HepG2 (cell line): ENCODE results near the gene TMEM178A. TPM values are rescaled to one million over a fixed set of nuclear protein-coding genes. Genes with fewer than 3 reads are reported as not detected.

Source experiments
- ATAC-seq: fragments of 200-7000 bp; cut with Tn5 transposase; 3 replicates; pipeline ENCODE4 v1.9.1; 2020; ENCODE audit warnings: mild to moderate bottlenecking, moderate library complexity
- BruUV-seq: library from RNA; stranded (reverse); fragments of 400-500 nt; replicated peaks from 2 replicates; lab custom pipeline; 2021; lab: Mats Ljungman, UMichigan
- CTCF ChIA-PET: fragments of 300-600 bp; formaldehyde crosslinking; extraction: SDS; loops from one replicate; lab custom pipeline; 2021; ENCODE audit warnings: low total read pairs, inconsistent platforms, low intra/inter-chr PET ratio; lab: Yijun Ruan, JAX
- POLR2A ChIA-PET: fragments of 350-600 bp; sonication (Branson Sonifier 250); formaldehyde crosslinking; loops from one replicate; lab custom pipeline; 2020; ENCODE audit warnings: antibody characterized with exemption, inconsistent platforms; lab: Yijun Ruan, JAX
- DNase-seq: peaks from one replicate; pipeline ENCODE4 v3.0.0-alpha.2; 2015; ENCODE audit warnings: low spot score
- FAIRE-seq: peaks from 3 replicates; lab custom pipeline; 2011; peaks lifted over from hg19 to GRCh38; lab: Jason Lieb, UNC
- H2AFZ ChIP-seq: one replicate; pipeline ENCODE4 v1.6.1; 2011; ENCODE audit warnings: low read length, inconsistent platforms
- H3K27ac ChIP-seq: fragments of 300-600 bp; 3 replicates; pipeline ENCODE4 v1.8.0; 2011; ENCODE audit warnings: mixed run types, mild to moderate bottlenecking, mixed read lengths, low read length, inconsistent platforms; ENCODE audit not compliant: insufficient read depth; ENCODE audit errors: extremely low read length
- H3K27me3 ChIP-seq, 2 experiments: fragments of 200-600 bp in 1 of 2; 2 replicates in 1 of 2; 3 replicates in 1 of 2; pipeline versions ENCODE4 v1.6.0 to v1.8.0; 2011; ENCODE audit warnings: low read length in 2 of 2, mild to moderate bottlenecking in 2 of 2, moderate library complexity in 2 of 2, inconsistent platforms in 1 of 2; ENCODE audit not compliant: insufficient read depth in 2 of 2, control insufficient read depth in 1 of 2
- H3K36me3 ChIP-seq, 2 experiments: fragments of 200-600 bp in 1 of 2; replicated peaks in 1 of 2; 2 replicates in 1 of 2; 3 replicates in 1 of 2; pipeline versions ENCODE4 v1.5.1 to v1.8.0; 2011; ENCODE audit warnings: low read length in 2 of 2, inconsistent platforms in 1 of 2; ENCODE audit not compliant: insufficient read depth in 2 of 2, control insufficient read depth in 1 of 2
- H3K4me1 ChIP-seq: 2 replicates; pipeline ENCODE4 v1.5.1; 2012; ENCODE audit warnings: low read length, inconsistent platforms; ENCODE audit not compliant: insufficient read depth
- H3K4me2 ChIP-seq: 2 replicates; pipeline ENCODE4 v1.6.0; 2011; ENCODE audit warnings: low read depth, low read length, inconsistent platforms
- H3K4me3 ChIP-seq, 3 experiments: fragments of 200-600 bp in 1 of 3; sonication (generic), shearing (Covaris generic) in 1 of 3; replicated peaks in 1 of 3; 2 replicates each; pipeline ENCODE4 v1.5.1; 2011 to 2016; ENCODE audit warnings: low read length in 3 of 3, inconsistent platforms in 2 of 3, low read depth in 2 of 3, mild to moderate bottlenecking in 2 of 3, control low read depth in 1 of 3, mixed read lengths in 1 of 3; ENCODE audit not compliant: insufficient read depth in 1 of 3
- H3K79me2 ChIP-seq: one replicate; pipeline ENCODE4 v1.6.1; 2011; ENCODE audit warnings: low read length, inconsistent platforms; ENCODE audit not compliant: insufficient read depth
- H3K9ac ChIP-seq: 2 replicates; pipeline ENCODE4 v1.6.0; 2011; ENCODE audit warnings: mild to moderate bottlenecking, low read depth, low read length, inconsistent platforms; ENCODE audit not compliant: insufficient read depth
- H3K9me3 ChIP-seq: 2 replicates; pipeline ENCODE4 v1.5.1; 2012; ENCODE audit warnings: mild to moderate bottlenecking, low read length
- H4K20me1 ChIP-seq: 2 replicates; pipeline ENCODE4 v1.6.0; 2011; ENCODE audit warnings: inconsistent platforms, mild to moderate bottlenecking, low read length, moderate library complexity; ENCODE audit not compliant: insufficient read depth
- ELF1 ChIP-seq: sonication (generic); formaldehyde crosslinking; IDR thresholded peaks from 2 replicates; pipeline ENCODE4 v1.4.0; 2020; ENCODE audit warnings: missing genetic modification reagents
- HNRNPK ChIP-seq: fragments of 200-400 bp; formaldehyde crosslinking; IDR thresholded peaks from 2 replicates; pipeline ENCODE4 v1.6.1; 2018; ENCODE audit warnings: low read length, low read depth, moderate library complexity, mild to moderate bottlenecking; ENCODE audit not compliant: poor library complexity, severe bottlenecking
- KDM3A ChIP-seq: IDR thresholded peaks from 2 replicates; pipeline ENCODE4 v1.6.1; 2018; ENCODE audit warnings: low read depth, missing compliant biosample characterization
- MTA3 ChIP-seq: sonication (generic); formaldehyde crosslinking; IDR thresholded peaks from 2 replicates; pipeline ENCODE4 v1.4.0; 2020; ENCODE audit warnings: missing genetic modification reagents
- NCOA2 ChIP-seq: sonication (generic); formaldehyde crosslinking; IDR thresholded peaks from 2 replicates; pipeline ENCODE4 v1.8.0; 2022; ENCODE audit warnings: inconsistent platforms
- SALL2 ChIP-seq: sonication (generic); formaldehyde crosslinking; IDR thresholded peaks from 2 replicates; pipeline ENCODE4 v1.8.1; 2023; ENCODE audit warnings: mild to moderate bottlenecking, missing genetic modification reagents, inconsistent platforms
- SMARCC2 ChIP-seq: fragments of 450-650 bp; IDR thresholded peaks from 2 replicates; pipeline ENCODE4 v1.6.1; 2017; ENCODE audit warnings: antibody characterized with exemption, mild to moderate bottlenecking
- ZNF367 ChIP-seq: sonication (generic); formaldehyde crosslinking; IDR thresholded peaks from 2 replicates; pipeline ENCODE4 v1.4.0; 2020; ENCODE audit warnings: missing genetic modification reagents, borderline replicate concordance
- ZNF782 ChIP-seq: sonication (generic); formaldehyde crosslinking; IDR thresholded peaks from 2 replicates; pipeline ENCODE4 v1.4.0; 2020; ENCODE audit warnings: missing genetic modification reagents, mild to moderate bottlenecking, borderline replicate concordance
- WGBS: methylation state at CpG from one replicate; pipeline ENCODE4 v1.1.6; 2017; ENCODE audit warnings: low lambda C conversion rate; 5-methylcytosine and 5-hydroxymethylcytosine counted together
- in situ Hi-C: cut with HindIII; loops from 2 replicates; pipeline ENCODE4 v1.10.0; 2017; ENCODE audit warnings: low pct_unique_long_range_greater_than_20kb; ENCODE audit not compliant: extremely low pct_ligation_motif_present
- intact Hi-C: fragments of 100-400 bp; cut with micrococcal nuclease; formaldehyde crosslinking; loops from one replicate; pipeline ENCODE4 v1.10.0; 2022; ENCODE audit not compliant: unreplicated experiment
- polyA plus RNA-seq, 8 experiments: library from polyadenylated mRNA; depleted of rRNA in 3 of 8; stranded (reverse) in 7 of 8; unstranded in 1 of 8; fragments of >200 nt; fragmentation: Illumina TruSeq in 4 of 8; extraction: Trizol in 4 of 8; gene quantifications; 2 replicates each; pipeline versions ENCODE4 v1.2.1 to v1.2.3, GENCODE V29; 2011 to 2016; ENCODE audit warnings: low read depth in 4 of 8, missing spikeins in 1 of 8, mixed read lengths in 1 of 8; ENCODE audit not compliant: insufficient read depth in 1 of 8
- total RNA-seq, 5 experiments: library from RNA; depleted of rRNA; stranded (reverse); fragments of >200 nt; fragmentation: Illumina TruSeq; extraction: Trizol; gene quantifications; 2 replicates each; pipeline ENCODE4 v1.2.3, GENCODE V29; 2016; ENCODE audit warnings: low read depth in 1 of 5
- TF ChIP-seq, protein P1 (sequence below): sonication (generic); formaldehyde crosslinking; IDR thresholded peaks from 2 replicates; pipeline ENCODE4 v1.4.0; 2020; ENCODE audit warnings: missing genetic modification reagents, mild to moderate bottlenecking, borderline replicate concordance

TMEM178A gene
- total and polyA plus RNA-seq, 2 of the 13 experiments (the other 11 are each of a cell fraction or from before 2014, with no cell fraction given): 0.38 to 3.3 TPM

DNA sequence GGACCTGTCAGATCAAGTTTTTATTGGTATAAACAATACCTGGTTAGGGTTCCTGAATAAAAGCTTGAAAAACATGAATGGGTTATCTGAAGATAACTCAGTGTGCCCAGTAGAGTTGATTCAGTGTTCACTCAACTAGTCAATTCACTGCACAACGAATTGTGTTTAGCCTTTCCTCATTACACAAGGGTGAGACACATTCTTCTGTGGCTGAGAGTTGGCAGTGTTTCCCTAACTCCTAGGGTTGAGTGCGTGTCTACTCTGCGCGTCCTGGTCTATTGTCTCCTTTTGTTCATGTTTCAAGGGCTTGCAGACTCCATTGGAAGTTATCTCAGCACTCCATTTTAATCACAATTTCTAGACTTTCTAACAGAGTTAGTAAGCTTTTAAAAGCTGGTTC, 32.8 kb upstream of the TMEM178A start:
- CTCF ChIA-PET: no interaction called here
- intact Hi-C loops (no loop called here), in situ Hi-C loops (no loop called here)
- H4K20me1 ChIP-seq: no peaks in the 10 kb centered on the region
- no peaks in the 10 kb centered on the region for H3K36me3 ChIP-seq
- FAIRE-seq: no peak
- POLR2A ChIA-PET: no interaction called here
- TF ChIP-seq MTA3 (CRISPR knock-in tag): no peak
- no peak for TF ChIP-seq ZNF782
- TF ChIP-seq, protein P1, sequence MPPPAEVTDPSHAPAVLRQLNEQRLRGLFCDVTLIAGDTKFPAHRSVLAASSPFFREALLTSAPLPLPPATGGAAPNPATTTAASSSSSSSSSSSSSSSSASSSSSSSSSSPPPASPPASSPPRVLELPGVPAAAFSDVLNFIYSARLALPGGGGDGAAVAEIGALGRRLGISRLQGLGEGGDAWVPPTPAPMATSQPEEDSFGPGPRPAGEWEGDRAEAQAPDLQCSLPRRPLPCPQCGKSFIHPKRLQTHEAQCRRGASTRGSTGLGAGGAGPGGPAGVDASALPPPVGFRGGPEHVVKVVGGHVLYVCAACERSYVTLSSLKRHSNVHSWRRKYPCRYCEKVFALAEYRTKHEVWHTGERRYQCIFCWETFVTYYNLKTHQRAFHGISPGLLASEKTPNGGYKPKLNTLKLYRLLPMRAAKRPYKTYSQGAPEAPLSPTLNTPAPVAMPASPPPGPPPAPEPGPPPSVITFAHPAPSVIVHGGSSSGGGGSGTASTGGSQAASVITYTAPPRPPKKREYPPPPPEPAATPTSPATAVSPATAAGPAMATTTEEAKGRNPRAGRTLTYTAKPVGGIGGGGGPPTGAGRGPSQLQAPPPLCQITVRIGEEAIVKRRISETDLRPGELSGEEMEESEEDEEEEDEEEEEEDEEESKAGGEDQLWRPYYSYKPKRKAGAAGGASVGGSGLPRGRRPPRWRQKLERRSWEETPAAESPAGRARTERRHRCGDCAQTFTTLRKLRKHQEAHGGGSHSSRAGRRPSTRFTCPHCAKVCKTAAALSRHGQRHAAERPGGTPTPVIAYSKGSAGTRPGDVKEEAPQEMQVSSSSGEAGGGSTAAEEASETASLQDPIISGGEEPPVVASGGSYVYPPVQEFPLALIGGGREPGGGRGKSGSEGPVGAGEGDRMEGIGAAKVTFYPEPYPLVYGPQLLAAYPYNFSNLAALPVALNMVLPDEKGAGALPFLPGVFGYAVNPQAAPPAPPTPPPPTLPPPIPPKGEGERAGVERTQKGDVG: no peak
- no peak for TF ChIP-seq NCOA2 (CRISPR knock-in tag)
- TF ChIP-seq KDM3A (CRISPR knock-in tag): no peak
- TF ChIP-seq ELF1: no peak
- no peak for TF ChIP-seq ZNF367
- TF ChIP-seq HNRNPK: no peak
- no peak for TF ChIP-seq SALL2
- no peak for TF ChIP-seq SMARCC2
- H3K4me3 ChIP-seq: no peak overlapping the region
- H3K9ac ChIP-seq: no peak overlapping the region
- H3K27ac ChIP-seq: no peak overlapping the region
- H3K4me1 ChIP-seq: no peaks in the 10 kb centered on the region
- peaks cover 0 to 6% of the 10 kb centered on the region in 2 experiments; a peak in 1 of 5 replicates for H3K27me3 ChIP-seq
- no peaks in the 10 kb centered on the region for H3K9me3 ChIP-seq
- H3K4me2 ChIP-seq: no peak overlapping the region
- no peak for ATAC-seq
- no TSS peak for BruUV-seq
- WGBS: 61% methylated on average over 4 of the region's 4 CpGs
- no peaks in the 10 kb centered on the region for H3K79me2 ChIP-seq
- no peak for DNase-seq
- no peak overlapping the region for H2AFZ ChIP-seq
